GM21619 (cell line): ENCODE data around the gene PATJ.
"Not testable (repeated sequence)": the region's sequence is repeated elsewhere in the genome, so short reads cannot be mapped to it uniquely, and the experiment has no call there.

Experiments
- ATAC-seq: cut with Tn5 transposase; IDR thresholded peaks from one replicate; pipeline ENCODE4 v1.9.1; 2021; ENCODE audit not compliant: unreplicated experiment

Gene PATJ

DNA sequence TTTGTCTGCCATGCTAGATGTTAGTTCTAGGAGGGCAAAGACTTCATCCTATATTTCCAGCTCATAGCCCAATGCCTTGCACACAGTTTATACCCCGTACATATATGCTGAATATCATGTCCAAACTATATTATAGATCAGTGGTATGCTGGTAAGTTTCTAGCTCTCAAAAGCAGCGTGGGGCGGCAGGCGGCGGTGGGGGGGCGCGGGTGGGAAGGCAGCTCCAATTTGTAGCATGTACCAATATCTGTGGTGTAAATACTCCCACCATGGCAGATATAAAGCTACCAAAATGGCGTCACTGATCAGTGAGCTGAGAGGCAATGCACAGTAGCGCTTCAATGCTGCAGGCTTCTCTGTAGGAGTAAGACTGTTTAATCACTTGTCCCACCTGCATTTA is 77.1 kb downstream of the PATJ start:
- ATAC-seq = no peak

DNA sequence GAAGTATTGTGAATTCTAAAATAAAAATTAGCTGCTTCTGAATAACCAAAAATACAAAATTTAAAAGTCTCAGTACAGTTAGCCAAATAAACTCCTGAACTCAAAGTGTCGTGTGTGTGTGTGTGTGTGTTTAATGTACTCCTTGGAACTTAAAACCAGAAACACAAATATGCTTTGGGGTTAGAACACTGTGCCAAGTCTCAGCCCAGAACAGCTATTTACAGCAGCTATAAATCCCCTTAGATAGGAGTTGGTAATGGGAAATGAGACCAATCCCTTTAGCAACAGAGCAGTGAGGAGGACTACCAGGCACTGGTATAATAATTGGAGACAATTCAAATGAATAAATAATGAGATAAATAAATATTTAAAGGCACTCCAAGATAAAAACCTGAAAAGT is 83.1 kb downstream of the PATJ start:
- ATAC-seq = no peak

- ATAC-seq = no peak
Observed at GRCh38 chr1:61828805-61829204, 86.5 kb downstream of the PATJ start.

- no peak for ATAC-seq
Observed at GRCh38 chr1:61836649-61837048, 94.4 kb downstream of the PATJ start.

DNA sequence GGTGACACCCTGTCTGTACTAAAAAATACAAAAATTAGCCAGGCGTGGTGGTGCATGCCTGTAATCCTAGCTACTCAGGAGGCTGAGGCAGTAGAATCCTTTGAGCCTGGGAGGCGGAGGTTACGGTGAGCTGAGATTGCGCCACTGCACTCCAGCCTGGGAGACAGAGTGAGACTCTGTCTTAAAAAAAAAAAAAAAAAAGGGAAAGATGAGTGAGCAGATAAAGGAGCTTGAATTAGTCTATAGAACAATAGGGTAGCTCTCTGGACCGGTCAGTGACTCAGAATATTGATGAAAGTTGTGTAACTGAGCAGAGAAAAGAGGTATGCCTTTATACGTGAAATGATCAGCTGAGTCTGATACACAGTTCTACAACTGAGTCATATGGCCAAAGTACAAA is 95.3 kb downstream of the PATJ start:
- not testable (repeated sequence) for ATAC-seq

DNA sequence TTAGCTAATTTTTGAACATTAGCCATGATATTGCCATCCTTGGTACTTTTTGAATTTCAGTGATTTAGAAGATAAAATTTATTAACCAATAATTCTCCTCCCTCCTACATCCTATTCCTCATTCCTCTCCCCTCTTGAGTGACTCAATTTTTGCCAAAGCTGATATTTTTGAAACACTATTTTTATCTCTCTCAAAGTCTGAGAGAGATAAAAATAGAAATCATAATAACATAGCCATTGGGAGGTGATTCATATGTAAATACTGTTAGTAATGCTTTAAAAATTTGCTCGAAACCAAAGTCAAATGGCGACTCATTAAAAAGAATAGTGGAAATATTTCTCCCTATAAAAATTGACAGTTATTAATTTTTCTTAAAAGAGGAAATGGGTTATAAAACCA is 97.4 kb downstream of the PATJ start:
- no peak for ATAC-seq

- no peak for ATAC-seq
Observed at GRCh38 chr1:61842036-61842435, 99.8 kb downstream of the PATJ start.

DNA sequence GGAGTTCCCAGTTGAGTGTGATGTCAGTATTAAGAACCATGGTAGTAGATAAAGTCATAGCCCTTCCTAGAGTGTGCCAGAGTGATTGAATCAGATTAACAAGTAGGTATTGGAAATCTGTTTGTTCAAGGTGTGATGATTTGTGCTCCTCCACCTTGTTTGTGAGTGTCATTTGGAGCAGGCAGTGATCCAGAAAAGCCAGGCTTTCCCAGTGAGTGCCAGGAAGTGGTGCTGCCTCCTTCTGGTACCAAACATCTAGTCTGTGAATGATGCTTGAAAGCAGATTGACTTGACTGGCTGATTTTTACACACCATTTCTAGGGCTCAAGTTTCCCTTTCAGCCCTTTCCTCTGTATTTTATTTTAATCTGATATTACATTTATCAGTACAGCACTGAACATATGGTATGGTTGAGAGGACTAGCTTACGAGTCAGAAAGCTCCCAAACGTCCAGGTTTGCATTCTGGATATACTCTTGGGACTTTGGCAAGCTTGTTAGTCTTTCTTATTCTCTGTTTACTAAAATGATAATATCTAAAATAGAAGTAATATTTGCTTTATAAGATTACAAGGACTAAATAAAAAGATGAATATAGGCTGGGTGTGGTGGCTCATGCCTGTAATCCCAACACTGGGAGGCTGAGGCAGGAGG is 100.7 kb downstream of the PATJ start:
- ATAC-seq = no peak

GRCh38 chr1:61844006-61844405 is 101.7 kb downstream of the PATJ start:
- ATAC-seq = no peak

- ATAC-seq = not testable (repeated sequence)
Observed at GRCh38 chr1:61844664-61845063, 102.4 kb downstream of the PATJ start.

DNA sequence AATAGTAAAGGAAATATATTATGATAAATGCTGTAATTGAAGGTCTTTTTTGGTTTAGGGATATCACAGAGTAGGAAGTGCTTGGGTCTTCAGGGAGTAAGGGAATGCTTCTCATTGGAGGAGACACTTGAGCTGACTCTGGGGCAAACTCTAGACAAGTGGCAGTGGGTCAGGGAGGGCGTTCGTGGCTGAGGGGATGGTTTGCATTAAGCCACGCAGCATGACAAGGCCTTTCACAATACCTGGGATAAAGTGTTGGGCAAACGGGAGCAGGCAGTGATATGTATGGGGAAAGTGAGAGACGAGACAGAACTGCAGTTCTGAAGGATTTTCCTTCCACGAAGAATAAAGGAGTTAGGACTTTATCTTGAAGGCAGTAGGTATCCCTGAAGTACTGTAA is 109.0 kb downstream of the PATJ start:
- ATAC-seq = no peak

DNA sequence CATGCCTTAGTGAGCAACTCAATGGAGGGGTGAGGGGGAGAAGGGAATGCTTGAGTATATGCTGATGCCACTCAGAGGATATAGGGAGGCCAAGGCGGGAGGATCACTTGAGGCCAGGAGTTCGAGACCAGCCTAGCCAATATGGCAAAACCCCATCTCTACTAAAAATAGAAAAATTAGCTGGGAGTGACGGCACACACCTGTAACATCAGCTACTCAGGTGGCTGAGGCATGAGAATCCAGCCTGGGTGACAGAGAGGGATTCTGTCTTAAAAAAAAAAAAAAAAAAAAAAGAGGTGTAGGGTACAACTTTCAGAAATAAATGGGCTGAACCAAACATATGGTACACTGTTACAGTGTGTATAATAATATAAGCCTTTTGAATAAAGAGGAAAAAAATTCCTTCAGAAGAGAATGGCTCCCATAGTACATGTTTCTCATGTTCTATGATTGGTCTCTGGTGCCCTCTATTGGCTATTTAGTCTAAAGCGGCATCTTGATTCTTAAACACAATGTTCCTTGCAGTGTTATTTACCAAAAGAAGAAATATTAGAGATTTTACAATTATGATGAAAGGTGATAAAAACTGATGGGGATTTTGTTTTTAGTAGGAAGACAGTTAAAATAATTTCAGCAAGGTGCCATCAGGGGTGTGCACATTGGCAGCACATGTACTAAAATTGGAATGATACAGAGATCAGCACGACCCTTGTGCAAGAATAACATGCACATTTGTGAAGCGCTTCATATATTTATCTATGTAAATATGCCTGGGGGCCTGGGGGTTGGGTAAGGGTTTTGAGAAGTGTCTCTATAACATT is 109.8 kb downstream of the PATJ start:
- ATAC-seq = peak; percentile 57

DNA sequence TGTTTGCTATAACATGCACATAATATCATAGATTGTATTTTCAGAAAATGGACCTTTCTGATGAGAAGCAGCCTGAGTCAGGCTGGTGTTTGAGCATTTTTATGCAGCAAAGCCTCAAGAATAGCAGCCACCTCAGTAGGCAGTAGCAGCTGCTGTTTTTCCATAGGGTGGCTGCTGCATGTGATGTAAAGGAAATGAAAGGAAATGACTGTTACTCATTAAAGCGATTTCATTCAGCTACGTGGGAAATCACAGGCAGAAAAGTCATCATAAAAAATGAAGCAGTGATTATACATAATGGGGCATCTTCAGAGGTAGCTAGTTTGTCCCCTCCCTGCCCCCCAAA is 110.4 kb downstream of the PATJ start:
- no peak for ATAC-seq

DNA sequence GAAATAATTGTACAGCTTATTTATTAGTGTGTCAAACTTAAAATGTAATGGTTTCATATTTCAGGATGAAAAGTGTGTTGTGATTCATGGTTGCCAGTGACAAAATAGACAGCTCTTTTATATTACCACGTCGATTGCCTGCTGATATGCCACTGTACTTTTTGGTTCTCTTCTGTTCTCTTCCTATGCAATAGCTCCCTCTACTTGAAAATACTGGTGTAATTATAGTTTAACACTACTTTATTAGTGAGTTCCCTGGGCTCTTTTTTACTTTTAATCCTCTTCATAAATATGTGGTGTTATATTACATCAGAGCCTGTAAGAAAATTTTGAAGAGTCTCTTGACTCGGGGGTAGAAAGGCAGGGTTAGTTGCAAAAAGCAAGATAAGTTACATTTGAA is 111.3 kb downstream of the PATJ start:
- no peak for ATAC-seq

GRCh38 chr1:61864489-61864888 is 122.2 kb downstream of the PATJ start:
- ATAC-seq = no peak

DNA sequence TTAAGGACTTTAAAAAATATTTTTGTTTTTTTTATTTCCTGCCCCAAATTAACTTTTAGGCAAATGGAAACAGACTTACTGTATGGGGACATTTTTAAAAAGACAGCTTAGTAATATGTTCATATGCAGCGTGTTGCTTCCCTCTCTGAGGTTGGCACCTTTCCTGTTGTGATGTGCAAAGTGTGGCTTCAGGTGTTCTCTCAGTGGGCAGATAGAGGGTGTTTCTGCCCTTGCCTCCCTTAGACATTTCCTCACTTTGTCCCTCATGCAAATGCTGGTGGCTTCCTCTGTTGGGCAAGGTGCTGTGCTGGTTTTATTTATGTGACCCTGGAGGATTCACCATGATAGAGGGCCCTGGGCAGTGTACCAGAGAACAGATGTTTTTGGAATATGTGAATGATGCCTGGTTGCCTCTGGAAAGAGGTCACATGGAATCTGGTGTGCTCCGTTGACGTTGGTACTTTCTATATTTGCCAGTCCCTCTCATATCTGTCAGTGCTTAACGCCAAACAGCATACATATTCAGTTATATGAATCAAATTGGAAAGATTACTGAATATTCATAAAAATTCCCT is 123.5 kb downstream of the PATJ start:
- no peak for ATAC-seq

DNA sequence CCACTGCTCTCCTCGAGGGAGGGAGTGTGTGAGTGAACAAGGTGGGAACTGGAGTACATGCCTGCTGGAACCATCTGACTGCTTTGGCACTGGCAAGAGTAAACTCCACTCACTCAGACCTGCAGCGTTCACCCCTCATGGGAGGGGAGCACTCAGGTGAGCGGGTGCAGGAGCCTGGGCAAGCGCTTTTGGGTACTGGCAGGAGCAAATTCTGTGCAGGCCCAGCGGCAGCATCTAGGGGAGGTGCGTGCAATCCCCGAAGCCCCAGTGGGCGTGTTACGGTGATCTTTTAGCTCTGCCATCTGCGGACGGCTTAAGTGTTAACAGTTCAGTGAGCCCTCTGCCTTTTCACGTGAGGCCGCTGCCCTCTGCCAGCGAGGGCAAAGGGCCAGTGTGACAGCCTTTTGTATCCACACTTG is 127.4 kb downstream of the PATJ start:
- no peak for ATAC-seq

- ATAC-seq = no peak
Observed at GRCh38 chr1:61872206-61872605, 129.9 kb downstream of the PATJ start.

- no peak for ATAC-seq
Observed at GRCh38 chr1:61873581-61873980, 131.3 kb downstream of the PATJ start.

DNA sequence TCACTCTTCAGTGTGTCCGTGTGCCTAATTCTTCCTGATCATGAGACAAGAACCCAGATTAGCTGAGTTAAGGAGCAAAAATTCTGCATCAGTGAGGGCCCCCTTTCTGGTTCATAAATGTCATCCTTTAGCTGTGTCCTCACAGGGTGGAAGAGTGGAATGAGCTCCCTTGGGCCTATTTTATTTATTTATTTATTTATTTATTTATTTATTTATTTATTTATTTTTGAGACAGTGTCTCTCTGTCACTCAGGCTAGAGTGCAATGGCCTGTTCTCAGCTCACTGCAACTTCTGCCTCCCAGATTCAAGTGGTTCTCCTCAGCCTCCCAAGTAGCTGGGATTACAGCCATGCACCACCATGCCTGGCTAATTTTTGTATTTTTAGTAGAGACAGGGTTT is 131.7 kb downstream of the PATJ start:
- no peak for ATAC-seq

DNA sequence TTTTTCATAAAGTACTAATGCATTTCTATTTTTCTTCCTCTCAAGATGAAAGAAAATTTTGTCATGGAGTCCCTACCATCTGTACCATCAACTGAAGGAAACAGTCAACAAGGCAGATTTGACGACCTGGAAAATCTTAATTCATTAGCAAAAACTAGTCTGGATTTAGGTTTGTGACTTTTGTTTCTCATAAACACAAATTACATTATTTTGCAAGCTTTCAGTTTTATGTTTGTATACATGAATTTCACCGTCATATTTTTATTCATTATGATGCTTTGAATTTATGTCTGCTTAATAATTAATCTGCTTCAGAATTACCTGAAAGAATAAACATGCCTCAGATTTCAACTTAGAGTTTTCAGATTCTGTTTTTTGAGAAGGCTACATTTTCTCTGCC is 132.9 kb downstream of the PATJ start:
- no peak for ATAC-seq

GRCh38 chr1:61879887-61880474 is 137.7 kb downstream of the PATJ start:
- not testable (repeated sequence) for ATAC-seq
